NCI-H82 (cell line): ENCODE measurements around the gene ERP29.
"Not testable (repeated sequence)": the region's sequence is repeated elsewhere in the genome, so short reads cannot be mapped to it uniquely, and the experiment has no call there.

Experiments used
- DNase-seq: peaks from one replicate; lab custom pipeline; 2025; lab: John Stamatoyannopoulos, UW

ERP29 gene

DNA sequence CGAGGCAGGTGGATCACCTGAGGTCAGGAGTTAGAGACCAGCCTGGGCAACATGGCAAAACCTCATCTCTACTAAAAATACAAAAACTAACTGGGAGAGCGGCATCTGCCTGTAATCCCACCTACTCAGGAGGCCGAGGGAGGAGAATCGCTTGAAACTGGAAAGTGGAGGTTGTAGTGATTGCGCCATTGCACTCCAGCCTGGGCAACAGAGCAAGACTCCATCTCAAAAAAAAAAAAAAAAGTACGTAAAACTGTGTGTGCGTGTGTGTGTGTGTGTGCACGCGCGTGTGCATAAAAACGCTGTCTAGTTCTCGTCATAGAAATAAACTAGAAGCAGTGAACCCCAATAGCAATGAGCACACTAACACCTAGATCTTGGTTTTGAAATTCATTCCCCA is 23.4 kb downstream of the ERP29 start:
- not testable (repeated sequence) for DNase-seq

GRCh38 chr12:112046003-112046402 is 32.8 kb downstream of the ERP29 start:
- DNase-seq, result no peak

DNA sequence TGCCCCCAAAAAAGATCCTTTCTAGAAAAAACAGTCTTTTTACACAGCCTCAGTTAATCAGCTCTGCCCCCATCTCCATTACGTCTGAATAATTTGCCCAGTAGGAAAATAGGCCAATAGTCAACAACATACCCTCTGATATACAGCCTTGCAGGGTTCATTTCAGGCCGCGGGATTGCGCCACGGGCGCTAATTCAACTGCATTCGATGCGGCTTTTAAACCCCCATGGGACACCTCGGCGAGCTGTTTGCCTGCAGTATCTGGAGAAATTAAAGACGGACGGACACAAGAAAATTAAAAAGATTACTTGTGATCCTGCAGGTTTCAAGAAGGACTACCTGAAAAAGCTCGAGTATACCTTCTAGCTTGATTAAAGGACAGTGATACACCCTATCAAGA is 36.1 kb downstream of the ERP29 start:
- DNase-seq, result no peak

GRCh38 chr12:112061137-112061536 is 47.9 kb downstream of the ERP29 start:
- DNase-seq, result no peak

DNA sequence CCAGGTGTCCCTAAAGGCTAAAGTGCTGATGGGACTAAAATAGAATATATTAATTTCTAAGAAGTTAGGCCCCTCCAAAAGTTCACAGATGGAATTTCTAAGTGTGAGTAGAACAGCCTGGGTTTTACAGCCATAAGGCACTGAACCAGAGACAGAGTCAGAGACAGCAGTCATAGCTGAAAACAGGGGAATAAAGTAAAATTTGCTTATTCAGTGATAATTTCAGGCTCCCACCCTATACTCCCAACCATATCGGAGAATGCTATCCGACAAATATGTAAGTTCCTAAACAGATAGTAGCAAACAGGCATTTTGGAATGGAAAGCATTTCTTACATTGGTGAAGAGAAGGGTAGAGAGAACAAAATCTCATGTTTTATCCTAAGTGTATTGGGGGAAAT is 50.0 kb downstream of the ERP29 start:
- DNase-seq, result no peak

- no peak for DNase-seq
Observed at GRCh38 chr12:112066566-112066965, 53.3 kb downstream of the ERP29 start.
